Kidney capillary endothelial cell (primary cell): Measurements from ENCODE around the gene DNM3.
"Not testable (repeated sequence)": the region's sequence is repeated elsewhere in the genome, so short reads cannot be mapped to it uniquely, and the experiment has no call there.

Experiments used
- DNase-seq: peaks from one replicate; pipeline ENCODE4 v3.0.0-alpha.2; 2018; ENCODE audit warnings: low spot score

DNM3 gene

DNA sequence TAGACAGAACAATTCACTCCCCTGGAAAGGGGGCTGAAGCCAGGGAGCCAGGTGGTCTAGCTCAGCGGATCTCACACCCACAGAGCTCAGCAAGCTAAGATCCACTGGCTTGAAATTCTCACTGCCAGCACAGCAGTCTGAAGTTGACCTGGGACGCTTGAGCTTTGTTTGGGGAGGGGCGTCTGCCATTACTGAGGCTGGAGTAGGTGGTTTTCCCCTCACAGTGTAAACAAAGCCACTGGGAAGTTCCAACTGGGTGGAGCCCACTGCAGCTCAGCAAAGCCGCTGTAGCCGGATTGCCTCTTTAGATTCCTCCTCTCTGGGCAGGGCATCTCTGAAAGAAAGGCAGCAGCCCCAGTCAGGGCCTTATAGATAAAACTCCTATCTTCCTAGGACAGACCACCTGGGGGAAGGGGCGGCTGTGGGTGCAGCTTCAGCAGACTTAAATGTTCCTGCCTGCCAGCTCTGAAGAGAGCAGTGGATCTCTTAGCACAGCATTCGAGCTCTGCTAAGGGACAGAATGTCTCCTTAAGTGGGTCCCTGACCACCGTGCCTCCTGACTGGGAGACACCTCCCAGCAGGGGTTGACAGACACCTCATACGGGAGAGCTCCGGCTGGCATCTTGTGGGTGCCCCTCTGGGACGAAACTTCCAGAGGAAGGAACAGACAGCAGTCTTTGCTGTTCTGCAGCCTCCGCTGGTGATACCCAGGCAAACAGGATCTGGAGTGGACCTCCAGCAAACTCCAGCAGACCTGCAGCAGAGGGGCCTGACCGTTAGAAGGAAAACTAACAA lies 183.8 kb downstream of the DNM3 start:
- not testable (repeated sequence) for DNase-seq

DNA sequence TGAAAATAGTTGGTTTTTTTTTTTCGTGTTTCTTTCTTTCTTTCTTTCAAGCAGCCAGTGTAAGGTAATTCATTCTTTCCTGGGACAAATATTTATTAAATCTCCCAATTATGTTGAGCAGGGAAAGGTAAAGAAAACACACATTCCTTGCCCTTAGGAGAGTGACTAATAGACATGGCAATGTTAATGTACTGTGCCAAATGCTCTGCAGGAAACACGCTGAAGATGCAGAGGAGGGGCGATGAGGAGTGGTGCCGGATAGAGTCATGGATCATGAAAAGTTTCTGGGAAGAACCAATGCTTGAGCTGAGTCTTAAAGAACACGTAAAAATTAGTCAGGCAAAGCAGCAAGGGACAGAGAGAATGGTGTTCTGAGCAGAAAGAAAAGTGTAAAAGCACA lies 199.2 kb downstream of the DNM3 start:
- DNase-seq, result peak; percentile 10

DNA sequence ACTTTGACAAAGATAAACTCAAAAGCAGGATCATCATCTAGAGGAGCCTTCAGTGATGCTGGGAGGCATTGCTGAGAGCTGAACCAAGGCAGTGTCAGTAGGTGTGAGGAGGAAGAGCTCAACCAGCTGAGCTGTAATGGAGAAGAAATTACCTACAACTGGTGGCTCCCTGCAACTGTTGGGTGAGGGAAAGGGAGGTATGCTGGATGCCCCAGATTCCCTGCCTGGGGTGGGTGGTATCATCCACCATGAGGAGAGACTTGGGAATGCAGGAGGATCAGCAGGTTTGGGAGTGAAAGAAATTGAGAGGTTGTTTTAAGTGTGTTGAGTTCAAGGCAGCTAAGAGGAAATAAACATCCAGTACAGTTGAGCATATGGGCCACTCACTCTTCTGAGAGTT lies 199.8 kb downstream of the DNM3 start:
- DNase-seq, result no peak

DNA sequence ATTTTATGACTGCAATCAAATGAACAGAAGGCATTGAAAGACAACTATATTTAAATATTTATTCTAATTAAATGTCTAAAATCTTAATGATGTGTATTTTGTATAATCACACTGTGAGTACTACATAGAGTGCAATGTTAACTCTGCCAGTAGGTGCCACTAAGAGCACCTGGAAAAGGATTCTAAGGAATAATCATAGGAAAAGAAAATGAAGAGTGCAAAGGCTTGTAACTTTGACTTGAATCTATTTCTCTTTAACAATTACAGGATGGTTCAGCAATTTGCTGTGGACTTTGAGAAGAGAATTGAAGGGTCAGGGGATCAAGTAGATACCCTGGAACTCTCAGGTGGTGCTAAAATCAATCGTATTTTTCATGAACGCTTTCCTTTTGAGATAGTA lies 200.4 kb downstream of the DNM3 start:
- peak; percentile 17 for DNase-seq

DNA sequence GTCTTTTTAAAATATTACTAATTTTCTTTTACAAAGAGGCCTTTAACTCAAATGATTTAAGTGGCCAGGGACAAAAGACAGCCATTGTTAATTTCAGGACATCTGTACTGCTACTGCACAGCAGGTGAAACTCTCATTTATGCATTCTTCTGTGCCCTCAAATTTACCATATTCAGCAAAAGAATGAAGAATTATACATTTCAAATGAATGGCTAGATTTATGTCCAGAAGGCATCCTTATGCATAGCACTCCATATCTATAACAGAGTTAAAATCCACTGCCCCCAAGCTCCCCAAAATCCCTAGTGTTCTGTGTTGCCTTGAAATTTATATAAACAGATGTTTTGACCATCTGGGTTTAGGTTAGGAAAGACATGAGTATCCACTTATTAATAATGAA lies 202.6 kb downstream of the DNM3 start:
- no peak for DNase-seq

DNA sequence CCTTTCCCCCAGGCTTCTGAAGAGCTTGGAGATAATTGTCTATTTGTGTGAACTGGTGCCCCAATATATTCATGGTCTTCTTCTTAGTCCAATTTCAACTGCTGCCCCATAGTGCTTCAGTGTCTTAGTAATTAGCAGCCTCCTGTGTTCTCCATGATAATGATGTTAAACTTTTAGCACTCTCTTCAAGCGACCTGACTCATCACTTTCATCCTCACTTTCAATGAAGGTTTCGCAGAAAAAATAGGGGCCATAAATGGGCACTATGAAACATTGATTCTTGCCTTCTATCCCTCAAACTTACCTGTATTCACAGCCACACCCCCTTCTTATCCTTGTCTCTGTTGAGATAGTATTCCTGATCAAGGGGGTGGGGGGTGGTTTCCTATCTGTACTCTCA lies 210.6 kb downstream of the DNM3 start:
- no peak for DNase-seq

DNA sequence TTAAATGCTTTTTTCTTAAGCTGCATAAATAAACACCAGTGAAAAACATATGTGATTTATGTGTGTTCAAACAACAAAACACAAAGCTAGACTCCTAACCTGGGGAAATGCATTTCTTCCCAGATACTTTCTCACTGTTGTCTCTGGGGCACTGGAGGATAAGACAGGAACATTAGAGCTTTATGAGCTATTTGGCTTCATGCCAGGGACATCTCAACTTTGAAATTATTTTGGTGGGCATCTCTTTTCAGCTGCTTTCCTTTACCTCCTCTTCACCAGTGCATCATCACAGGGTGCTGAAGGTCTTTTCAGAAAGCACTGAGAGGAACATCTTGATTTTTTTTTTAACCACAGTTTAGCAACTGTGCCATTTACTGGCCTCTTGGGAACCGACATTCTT lies 212.9 kb downstream of the DNM3 start:
- no peak for DNase-seq

DNA sequence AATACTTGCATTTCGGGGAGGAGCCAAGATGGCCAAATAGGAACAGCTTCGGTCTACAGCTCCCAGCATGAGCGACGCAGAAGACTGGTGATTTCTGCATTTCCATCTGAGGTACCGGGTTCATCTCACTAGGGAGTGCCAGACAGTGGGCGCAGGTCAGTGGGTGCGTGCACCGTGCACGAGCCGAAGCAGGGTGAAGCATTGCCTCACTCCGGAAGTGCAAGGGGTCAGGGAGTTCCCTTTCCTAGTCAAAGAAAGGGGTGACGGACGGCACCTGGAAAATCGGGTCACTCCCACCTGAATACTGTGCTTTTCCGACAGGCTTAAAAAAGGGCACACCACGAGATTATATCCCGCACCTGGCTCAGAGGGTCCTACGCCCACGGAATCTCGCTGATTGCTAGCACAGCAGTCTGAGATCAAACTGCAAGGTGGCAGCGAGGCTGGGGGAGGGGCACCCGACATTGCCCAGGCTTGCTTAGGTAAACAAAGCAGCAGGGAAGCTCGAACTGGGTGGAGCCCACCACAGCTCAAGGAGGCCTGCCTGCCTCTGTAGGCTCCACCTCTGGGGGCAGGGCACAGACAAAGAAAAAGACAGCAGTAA lies 214.6 kb downstream of the DNM3 start:
- not testable (repeated sequence) for DNase-seq

DNA sequence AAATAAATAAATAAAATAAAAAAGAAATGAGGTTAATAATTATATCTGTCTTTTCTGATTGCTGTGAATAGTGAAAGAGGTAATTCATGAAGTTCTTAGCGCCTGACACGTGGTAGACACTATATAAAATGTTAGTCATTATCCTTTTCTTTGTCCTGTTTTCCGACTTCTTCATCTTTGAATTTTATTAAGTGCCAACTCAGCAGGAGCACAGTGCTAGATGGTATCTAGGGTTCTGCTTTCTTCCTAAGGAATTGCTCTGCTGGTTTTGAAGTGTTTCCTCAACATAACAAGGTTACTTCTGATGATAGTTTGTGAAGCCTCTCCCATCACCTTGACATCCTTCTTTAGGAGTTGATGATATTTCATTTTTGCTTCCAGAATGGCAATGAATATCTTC lies 227.0 kb downstream of the DNM3 start:
- DNase-seq, result no peak

DNA sequence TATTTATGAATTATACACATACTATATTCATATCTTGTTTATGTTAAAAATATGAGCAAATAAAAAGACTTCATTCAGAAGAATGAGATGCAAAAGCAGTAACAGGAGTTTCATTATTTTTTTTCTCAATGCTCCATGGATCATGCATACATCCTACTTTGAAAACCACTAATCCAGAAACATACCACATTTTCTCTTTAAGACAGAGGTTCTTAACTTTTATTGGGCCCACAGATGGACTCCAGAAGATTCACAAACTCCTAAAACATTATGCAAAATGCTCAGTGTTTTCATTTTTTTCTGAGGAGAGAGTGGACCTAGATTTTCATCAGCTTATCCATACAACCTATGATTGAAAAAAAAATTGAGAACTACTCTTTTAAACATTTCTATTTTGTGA lies 227.8 kb downstream of the DNM3 start:
- DNase-seq, result no peak

DNA sequence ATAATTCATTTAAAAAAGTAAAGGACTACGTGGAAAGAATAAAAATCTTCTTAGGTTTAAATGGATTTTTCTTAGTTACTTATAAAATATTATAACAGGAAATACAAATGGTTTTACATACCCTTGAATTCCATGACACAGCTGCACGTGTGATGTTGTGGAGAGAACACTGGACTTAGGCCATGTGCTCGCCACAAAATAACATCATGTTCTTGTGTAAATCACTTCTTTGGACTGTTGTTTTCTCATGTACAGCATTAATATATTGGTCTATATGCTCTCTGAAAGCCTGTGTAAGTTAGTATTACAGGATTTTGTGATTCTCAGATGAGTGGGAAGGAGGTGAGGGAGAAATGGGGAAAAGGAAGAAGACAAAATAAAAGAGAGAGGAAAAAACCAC lies 228.2 kb downstream of the DNM3 start:
- DNase-seq, result no peak

DNA sequence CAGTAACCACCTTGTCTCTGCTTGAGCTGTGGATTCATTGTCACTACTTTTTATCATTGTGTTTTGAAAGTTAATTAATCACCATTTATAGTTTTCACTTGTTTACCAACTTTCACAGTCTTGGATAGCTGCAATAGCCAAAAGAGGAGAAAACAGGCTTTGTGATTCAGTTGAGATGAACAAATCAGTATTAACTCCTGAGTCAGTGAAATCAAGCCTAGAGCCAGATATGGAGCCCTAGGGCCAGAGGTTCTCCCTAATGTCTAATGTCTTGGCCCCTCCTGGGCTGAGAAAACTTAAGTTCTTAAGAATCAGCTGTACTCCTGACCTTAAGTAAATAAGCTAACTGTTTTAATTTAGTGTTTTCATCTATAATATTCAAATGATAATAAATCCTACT lies 228.8 kb downstream of the DNM3 start:
- no peak for DNase-seq

DNA sequence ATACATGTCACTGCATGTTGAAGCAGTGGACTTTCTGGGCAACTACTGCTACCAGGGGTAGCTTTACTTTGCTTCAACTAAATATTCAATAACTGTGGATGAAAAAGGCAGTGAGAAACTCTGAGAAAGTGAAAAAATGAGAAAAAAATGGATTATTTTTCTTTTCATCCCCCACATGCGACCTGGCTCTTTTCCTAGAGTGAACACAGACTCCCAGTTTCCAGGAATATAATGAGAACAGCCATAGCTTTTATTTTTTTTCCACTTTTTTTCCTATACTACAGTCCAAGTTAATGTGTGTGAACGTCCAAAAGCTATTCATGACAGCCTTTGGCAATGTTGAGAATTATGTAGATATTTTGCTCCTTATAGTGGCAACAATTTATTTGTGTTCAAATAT lies 230.4 kb downstream of the DNM3 start:
- no peak for DNase-seq

DNA sequence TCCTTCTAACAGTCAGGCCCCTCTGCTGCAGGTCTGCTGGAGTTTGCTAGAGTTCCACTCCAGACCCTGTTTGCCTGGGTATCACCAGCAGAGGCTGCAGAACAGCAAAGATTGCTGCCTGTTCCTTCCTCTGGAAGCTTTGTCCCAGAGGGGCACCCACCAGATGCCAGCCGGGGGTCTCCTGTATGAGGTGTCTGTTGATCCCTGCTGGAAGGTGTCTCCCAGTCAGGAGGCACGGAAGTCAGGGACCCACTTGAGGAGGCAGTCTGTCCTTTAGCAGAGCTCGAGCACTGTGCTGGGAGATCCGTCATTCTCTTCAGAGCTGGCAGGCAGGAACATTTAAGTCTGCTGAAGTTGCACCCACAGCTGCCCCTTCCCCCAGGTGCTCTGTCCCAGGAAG lies 238.6 kb downstream of the DNM3 start:
- not testable (repeated sequence) for DNase-seq

DNA sequence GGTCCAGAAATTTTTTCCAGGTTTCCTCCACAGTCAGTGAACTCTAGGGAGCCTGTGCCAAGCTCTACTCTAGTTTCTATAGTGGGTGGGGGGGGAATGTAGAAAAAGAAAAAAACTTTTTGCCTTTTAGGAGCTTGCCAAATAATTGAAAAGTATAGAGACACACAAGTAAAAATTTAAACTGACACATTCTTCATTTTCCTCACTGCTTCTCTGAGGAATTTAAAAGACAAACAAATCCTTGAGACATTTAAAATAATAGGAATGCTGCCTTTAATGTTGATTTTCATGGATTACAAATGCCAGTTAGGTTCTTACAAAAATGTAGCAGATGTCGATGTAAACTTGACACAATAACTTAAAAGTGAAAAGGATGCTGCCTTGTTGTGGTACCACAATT lies 241.9 kb downstream of the DNM3 start:
- DNase-seq, result no peak

DNA sequence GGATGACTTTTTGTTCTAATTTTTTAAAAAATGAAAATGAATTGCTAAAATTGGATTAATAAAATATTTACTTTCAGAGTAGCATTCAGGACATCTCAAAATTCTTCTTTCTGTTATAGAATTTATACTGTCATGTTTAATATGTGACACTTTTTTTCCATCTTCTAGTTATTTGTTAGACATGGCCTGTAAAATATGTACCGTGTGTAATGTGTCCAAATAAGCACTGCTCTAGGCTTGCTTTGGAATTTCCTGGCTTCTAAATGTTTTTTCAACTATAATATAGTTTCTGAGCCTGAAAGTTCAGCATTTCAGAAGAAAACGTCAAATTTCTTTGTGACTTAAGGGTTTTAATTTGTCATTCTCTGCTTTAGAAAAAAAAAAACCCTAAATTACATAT lies 243.6 kb downstream of the DNM3 start:
- DNase-seq, result no peak

DNA sequence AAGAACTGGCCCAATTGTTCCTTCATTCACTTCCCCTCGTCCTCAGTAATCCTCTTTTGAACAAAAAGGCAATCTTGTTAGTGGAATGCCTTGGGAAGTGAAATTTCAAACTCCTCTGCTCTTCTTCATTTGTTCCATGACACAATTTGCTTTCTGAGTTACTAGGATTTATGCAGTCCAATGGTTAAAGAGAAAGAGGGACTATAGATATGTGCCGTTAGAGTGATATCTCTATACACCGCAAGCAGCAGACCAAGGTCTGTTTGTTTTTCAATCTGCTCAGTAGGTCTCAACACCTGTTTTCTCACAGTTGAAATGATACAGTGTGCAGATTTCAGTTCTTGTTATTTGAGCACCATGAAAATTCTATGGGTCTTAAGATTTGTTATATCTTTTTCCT lies 244.0 kb downstream of the DNM3 start:
- no peak for DNase-seq

DNA sequence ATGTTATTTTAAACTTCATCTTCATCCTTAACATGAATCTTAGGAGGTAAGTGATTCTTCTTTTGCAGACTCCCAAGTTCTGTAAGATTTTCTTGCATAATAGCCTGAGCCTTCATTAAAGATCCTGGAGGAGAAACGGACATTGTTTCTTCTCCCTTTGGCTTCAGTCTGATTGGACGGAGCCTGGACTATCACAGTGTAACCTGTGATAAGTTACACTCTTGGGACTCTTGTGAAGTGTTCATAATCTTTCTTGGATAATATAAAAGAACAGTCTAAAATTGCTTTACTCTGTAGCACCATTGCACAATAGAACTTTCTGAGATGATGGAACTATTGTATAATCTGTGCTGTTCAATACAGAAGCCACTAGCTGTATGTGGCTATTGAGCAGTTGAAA lies 244.8 kb downstream of the DNM3 start:
- DNase-seq, result no peak

DNA sequence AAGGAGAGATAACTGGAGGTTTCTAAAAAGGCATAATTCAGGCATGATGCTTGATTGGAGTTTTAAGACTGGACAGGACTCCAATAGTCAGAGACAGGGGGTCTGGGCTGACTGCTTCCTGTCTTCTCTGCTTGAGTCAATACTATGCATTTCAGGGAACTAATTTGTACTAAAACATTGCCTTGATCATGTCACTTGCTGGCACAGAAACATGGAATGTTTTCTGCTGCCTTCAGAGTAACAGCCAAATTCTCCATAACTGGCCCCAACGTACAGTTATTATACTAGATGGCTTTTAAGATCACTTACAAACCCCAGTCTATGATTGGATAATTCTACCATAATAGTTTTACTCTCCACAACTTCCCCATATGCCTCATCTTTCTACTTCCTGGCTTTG lies 247.0 kb downstream of the DNM3 start:
- DNase-seq, result no peak

DNA sequence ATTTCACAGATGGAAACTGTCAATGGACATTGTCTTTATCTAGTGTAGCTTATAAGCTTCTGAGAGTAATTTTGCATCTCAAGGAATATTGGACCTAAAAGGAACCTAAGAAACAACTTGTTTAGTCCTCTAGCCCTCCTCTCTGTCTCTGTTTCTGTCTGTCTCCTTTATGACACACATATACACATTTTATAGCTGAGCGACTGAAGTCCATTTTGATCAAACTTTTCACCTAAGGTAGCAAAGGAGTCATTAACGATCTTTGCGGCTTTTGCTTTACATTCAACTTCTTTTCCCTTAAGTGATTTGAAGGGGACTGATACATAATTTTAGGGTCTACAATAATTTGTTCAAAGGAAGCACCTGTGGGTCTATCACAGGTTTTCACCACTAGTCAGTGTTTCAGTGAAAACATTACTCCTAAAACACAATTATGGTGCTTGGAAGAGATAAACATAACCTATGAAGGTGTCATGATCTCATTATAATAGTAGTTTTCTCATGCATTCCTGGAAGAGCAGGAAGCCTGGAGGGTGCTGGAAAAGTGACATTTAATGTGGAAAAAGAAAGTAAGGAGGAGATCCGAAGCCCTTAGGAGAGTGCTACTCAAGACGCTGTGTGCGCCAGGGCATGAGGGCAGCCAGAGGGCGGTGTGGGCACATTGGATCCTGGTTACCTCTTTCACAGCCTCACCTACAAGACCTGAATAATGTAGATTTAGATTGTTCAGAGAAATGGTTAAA lies 248.6 kb downstream of the DNM3 start:
- peak; percentile 31 for DNase-seq

DNA sequence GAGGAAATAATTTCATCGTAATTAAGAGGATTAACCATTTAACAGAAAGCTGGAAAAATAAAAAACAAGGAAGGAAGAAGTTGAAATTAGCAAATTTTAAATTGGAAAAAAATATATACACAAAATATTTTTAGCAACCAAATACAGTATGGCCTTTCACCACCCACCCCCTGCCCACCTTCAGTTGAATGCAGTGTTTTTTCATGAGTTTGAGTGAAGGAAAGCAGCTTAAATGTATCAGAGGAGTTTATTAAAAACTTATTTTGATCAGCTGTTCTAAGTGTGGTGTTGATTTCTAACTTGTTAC lies 249.2 kb downstream of the DNM3 start:
- DNase-seq, result no peak

DNA sequence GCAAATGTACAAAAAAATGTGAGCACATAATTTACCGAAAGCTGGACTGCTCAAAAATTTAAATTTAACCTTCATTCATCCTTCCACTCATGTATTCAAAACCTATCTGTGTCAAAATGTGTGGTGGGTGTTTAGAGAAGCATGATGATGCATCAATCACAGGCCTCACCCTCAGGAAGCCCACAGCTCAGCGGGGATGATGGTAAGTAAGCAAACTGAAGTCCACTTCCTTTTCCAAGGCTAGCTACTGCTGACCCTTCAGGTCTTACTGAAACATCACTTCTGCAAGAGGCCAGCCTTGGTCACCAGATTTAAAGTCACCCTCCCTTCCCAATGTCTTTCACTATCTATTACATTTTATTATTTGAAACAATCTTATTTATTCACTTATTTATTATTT lies 254.5 kb downstream of the DNM3 start:
- no peak for DNase-seq

DNA sequence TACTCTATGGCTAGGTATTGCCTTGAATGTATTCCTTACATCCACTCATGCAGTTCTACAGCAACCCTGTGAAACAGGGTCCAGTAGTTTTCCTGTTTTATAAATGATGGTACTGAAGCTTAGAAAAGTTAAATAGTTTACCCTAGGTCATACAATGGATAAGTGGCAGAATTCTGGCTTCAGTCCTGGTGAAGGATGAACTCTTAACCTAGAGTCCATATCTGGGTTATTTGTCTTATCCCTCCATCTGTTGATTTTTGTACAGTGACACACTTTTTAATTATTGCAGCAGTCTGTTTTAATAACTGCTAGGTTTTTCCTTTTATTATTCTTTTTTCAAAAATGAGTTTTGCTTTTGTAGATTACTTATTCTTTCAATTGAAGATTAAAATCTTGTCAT lies 263.9 kb downstream of the DNM3 start:
- no peak for DNase-seq
